ENCODE results near the gene SMYD3. TPM values are rescaled to one million over a fixed set of nuclear protein-coding genes. Genes with fewer than 3 reads are reported as not detected.

SMYD3 gene
- total and polyA plus RNA-seq, 10 of the 15 experiments (the other 5 are each of a cell fraction or from before 2014, with no cell fraction given), result 18.3 to 54.0 (median 24.8) TPM

- H2AFZ ChIP-seq (ENCODE audit: control insufficient read depth, low read depth, low read length), result no peak overlapping the region
- intact Hi-C loops (cut with micrococcal nuclease; ENCODE audit: unreplicated experiment) (no loop called here), in situ Hi-C loops (cut with MboI) (no loop called here)
- BruUV-seq (replicated peaks), result no TSS peak
- no peak for DNase-seq (ENCODE audit: low read depth, low spot score)
- CTCF ChIA-PET, result interaction anchor here (0.7 kb wide), 1 partner anchor 90 kb away, joined by 3 read pairs; no protein-coding TSS in a partner anchor
- no peaks in the 10 kb centered on the region for H3K36me3 ChIP-seq (ENCODE audit: control insufficient read depth in 2 of 2, insufficient read depth in 2 of 2, low read length in 1 of 2)
- no peak overlapping the region for H3K4me2 ChIP-seq (ENCODE audit: control insufficient read depth, insufficient read depth)
- H3K27me3 ChIP-seq (replicated peaks in 1 of 2; ENCODE audit: control insufficient read depth in 2 of 2, insufficient read depth in 2 of 2, low read length in 1 of 2), result no peaks in the 10 kb centered on the region
- H3K27ac ChIP-seq (ENCODE audit: control insufficient read depth, insufficient read depth), result no peak overlapping the region
- H3K4me3 ChIP-seq, result no peak overlapping the region
- no peak for TF ChIP-seq HDAC2 (IDR thresholded peaks at IDR 0.05)
- ATAC-seq, result no peak
- RAD21 ChIA-PET (ENCODE audit: unreplicated experiment), result no interaction called here
- SMC1A ChIA-PET (ENCODE audit: uncharacterized antibody, unreplicated experiment), result interaction anchor here (0.6 to 2.4 kb wide), 2 partner anchors 20 to 1904 kb away, joined by 3 to 6 read pairs; no protein-coding TSS in a partner anchor
- no peaks in the 10 kb centered on the region for H3K4me1 ChIP-seq (ENCODE audit: control insufficient read depth, insufficient read depth, low read length)
- H3K9ac ChIP-seq (ENCODE audit: control insufficient read depth, insufficient read depth, low read length), result no peak overlapping the region
- POLR2A ChIA-PET, result no interaction called here
- no peaks in the 10 kb centered on the region for H4K20me1 ChIP-seq (ENCODE audit: control insufficient read depth, insufficient read depth)
- no peaks in the 10 kb centered on the region for H3K9me3 ChIP-seq (replicated peaks; ENCODE audit: control insufficient read depth, insufficient read depth, low read length)
- H3K79me2 ChIP-seq (ENCODE audit: control insufficient read depth, insufficient read depth, low read length), result no peaks in the 10 kb centered on the region
- no peak for FAIRE-seq
Observed at GRCh38 chr1:246318036-246318359, 189.1 kb downstream of the SMYD3 start.

DNA sequence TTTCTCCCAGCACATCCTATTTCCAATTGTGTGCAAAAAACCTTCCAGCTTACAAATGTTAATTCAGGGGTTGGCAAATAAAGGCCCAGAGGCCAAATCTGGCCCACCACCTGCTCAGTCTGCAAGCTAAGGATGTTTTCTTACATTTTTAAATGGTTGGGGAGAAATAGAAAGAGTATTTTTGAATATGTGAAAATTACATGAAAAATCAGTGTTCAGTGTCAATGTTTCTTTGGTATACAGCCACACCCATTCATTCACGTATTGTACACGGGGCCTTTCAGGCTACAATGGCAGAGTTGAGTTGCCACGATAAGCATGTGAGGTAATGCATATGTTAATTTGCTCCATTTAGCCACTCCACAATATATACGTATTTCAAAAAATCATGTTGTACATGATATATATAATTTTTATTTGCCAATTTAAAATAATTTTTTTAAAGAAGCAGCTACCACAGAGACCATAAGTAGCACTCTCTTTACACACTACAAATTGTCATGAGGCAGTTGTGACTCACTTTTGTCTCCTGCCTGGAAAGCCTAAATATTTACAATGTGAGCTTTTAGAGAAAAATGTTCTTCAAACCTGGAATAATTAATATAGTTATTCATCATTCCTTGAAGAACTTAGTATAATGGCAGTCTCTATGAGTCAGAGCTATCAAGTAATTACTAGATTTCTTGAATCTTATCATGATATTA lies 189.6 kb downstream of the SMYD3 start:
- no TSS peak for BruUV-seq (replicated peaks)
- Histone ChIP-seq H3K27me3 (replicated peaks in 1 of 2; ENCODE audit: control insufficient read depth in 2 of 2, insufficient read depth in 2 of 2, low read length in 1 of 2) (no peaks in the 10 kb centered on the region), H3K79me2 (ENCODE audit: control insufficient read depth, insufficient read depth, low read length) (no peaks in the 10 kb centered on the region), H3K9me3 (replicated peaks; ENCODE audit: control insufficient read depth, insufficient read depth, low read length) (no peaks in the 10 kb centered on the region), H4K20me1 (ENCODE audit: control insufficient read depth, insufficient read depth) (no peaks in the 10 kb centered on the region), H3K27ac (ENCODE audit: control insufficient read depth, insufficient read depth) (no peak overlapping the region), H3K4me1 (ENCODE audit: control insufficient read depth, insufficient read depth, low read length) (no peaks in the 10 kb centered on the region), H2AFZ (ENCODE audit: control insufficient read depth, low read depth, low read length) (no peak overlapping the region), H3K4me2 (ENCODE audit: control insufficient read depth, insufficient read depth) (no peak overlapping the region), H3K36me3 (ENCODE audit: control insufficient read depth in 2 of 2, insufficient read depth in 2 of 2, low read length in 1 of 2) (no peaks in the 10 kb centered on the region), H3K9ac (ENCODE audit: control insufficient read depth, insufficient read depth, low read length) (no peak overlapping the region), H3K4me3 (no peak overlapping the region)
- SMC1A ChIA-PET (ENCODE audit: uncharacterized antibody, unreplicated experiment), result interaction anchor here (0.6 to 2.4 kb wide), 2 partner anchors 19 to 1903 kb away, joined by 3 to 6 read pairs; no protein-coding TSS in a partner anchor
- CTCF ChIA-PET, result interaction anchor here (0.7 to 1.0 kb wide), 2 partner anchors 90 to 1164 kb away, joined by 3 read pairs; no protein-coding TSS in a partner anchor
- in situ Hi-C loops (cut with MboI), result no loop called here
- DNase-seq (ENCODE audit: low read depth, low spot score), result no peak
- WGBS (ENCODE audit: insufficient coverage, insufficient replicate concordance, low lambda C conversion rate, missing lambda C conversion rate), result 98% methylated on average over 4 of the region's 4 CpGs
- no peak for FAIRE-seq
- RAD21 ChIA-PET (ENCODE audit: unreplicated experiment), result no interaction called here
- intact Hi-C loops (cut with micrococcal nuclease; ENCODE audit: unreplicated experiment), result no loop called here
- POLR2A ChIA-PET, result no interaction called here
- TF ChIP-seq RBBP5 (conservative IDR thresholded peaks at IDR 0.05) (no peak), ZBTB11 (CRISPR knock-in tag; IDR thresholded peaks at IDR 0.05) (no peak), EZH2 (IDR thresholded peaks at IDR 0.05; ENCODE audit: borderline replicate concordance, control insufficient read depth, low read depth, low read length) (no peak), SREBF1 (IDR thresholded peaks at IDR 0.05; ENCODE audit: low read length) (no peak), BHLHE40 (IDR thresholded peaks at IDR 0.05; ENCODE audit: borderline replicate concordance in 1 of 2, low read depth in 2 of 2, low read length in 1 of 2) (no peak), POLR2A (IDR thresholded peaks at IDR 0.05; ENCODE audit: low read depth, low read length) (no peak)
- TF ChIP-seq, protein P1, sequence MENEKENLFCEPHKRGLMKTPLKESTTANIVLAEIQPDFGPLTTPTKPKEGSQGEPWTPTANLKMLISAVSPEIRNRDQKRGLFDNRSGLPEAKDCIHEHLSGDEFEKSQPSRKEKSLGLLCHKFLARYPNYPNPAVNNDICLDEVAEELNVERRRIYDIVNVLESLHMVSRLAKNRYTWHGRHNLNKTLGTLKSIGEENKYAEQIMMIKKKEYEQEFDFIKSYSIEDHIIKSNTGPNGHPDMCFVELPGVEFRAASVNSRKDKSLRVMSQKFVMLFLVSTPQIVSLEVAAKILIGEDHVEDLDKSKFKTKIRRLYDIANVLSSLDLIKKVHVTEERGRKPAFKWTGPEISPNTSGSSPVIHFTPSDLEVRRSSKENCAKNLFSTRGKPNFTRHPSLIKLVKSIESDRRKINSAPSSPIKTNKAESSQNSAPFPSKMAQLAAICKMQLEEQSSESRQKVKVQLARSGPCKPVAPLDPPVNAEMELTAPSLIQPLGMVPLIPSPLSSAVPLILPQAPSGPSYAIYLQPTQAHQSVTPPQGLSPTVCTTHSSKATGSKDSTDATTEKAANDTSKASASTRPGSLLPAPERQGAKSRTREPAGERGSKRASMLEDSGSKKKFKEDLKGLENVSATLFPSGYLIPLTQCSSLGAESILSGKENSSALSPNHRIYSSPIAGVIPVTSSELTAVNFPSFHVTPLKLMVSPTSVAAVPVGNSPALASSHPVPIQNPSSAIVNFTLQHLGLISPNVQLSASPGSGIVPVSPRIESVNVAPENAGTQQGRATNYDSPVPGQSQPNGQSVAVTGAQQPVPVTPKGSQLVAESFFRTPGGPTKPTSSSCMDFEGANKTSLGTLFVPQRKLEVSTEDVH (IDR thresholded peaks at IDR 0.05; ENCODE audit: low read depth, partially characterized antibody), result no peak
- ATAC-seq, result no peak
